Glomerular visceral epithelial cell (primary cell): Measurements from ENCODE around the gene PRCP.
"Not testable (repeated sequence)": the region's sequence is repeated elsewhere in the genome, so short reads cannot be mapped to it uniquely, and the experiment has no call there.

ENCODE experiments used
- DNase-seq: peaks from one replicate; pipeline ENCODE4 v3.0.0-alpha.2; 2016; ENCODE audit errors: extremely low spot score

PRCP gene

DNA sequence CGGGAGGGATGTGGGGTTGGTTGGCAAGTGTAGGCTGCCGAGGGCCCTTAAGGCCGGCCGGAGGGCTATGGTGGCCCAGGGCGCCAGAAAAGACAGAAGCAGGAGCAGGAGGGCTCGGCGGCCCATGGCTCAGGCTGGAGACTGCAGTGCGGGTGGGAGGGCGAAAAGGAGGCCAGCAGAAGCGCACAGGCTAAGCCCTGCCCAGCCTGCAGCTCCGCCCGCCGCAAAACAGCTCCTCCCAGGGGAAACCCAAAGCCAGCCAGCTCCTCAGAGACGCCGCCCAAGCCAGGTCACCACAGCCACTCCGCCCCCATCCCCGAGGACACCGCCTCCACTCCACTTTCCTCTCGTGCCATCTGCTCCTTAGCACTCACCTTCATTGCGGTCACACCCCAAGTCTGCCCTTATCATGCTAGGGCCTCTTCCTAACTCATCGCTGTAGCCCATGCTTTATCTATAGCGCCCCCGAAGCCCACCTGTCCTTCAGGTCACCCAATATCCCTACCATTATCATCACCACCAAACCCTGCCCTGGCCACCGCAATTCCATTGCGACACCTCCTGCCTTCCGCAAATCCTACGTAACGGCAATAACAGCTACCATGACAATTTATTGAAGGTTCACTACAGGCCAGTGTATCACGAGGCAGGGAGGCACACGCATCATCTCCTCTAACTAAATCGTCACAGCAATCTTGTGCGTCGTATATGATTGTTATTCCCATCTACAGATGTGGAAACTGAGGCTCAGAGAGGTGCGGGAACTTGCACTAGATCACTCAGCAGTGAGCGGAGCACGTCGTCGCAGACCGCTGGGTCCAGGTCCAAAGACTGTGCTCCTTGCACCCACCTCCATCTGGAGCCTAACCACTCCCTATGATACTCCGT is at the start of gene PRCP:
Gene PRCP (minus strand): TSS at position 154 of the 888 bp plus-strand sequence. CDS start 28 bp downstream, at position 126.
- DNase-seq: peak; percentile 91

DNA sequence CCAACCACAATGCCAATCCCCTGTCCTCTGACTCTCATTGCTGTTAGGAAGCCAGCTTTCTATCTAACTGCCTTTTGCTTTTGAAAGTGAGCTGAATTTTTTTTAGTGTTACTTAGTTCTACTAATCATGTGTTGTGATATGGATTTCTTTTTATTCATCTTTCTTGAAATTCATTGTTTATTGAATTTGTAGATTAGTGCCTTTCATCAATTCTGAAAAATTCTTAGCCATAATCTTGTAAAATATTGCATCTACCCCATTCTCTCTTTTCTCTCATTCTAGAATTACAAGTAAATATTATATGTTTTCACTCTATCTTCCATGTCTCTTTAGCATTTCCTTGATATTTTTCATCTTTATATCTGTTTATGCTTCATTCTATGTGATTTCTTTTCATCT is 49.1 kb upstream of the PRCP start:
- no peak for DNase-seq

DNA sequence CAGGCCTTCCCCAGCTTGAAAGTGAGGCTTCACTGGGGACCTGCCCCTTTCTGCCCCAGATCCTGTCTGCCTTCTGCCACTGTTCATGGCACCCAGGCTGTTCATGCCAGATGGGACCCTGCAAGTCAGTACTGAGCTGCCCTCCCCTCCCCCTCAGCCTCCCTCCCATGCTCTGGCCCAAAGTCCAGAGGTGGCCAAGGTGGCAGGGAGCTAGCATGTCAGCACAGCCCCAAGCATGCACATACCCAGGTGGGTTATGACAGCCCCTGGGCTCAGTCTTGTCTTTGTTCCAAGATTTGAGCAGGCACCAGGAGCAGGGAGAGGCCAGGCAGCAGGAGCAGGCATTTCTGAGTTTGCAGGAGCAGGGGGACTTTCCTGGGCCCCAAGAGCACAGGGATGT is 45.5 kb upstream of the PRCP start:
- no peak for DNase-seq

DNA sequence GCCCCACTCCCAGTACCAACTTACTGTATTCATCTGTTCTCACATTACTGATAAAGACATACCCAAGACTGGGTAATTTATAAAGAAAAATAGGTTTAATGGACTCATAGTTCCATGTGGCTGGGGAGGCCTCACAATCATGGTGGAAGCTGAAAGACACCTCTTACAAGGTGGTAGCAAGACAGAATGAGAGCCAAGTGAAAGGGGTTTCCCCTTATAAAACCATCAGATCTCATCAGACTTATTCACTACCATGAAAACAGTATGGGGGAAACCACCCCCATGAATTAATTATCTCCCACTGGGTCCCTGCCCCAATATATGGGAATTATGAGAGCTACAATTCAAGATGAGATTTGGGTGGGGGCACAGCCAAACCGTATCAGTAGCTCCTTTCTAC is 44.8 kb upstream of the PRCP start:
- not testable (repeated sequence) for DNase-seq

DNA sequence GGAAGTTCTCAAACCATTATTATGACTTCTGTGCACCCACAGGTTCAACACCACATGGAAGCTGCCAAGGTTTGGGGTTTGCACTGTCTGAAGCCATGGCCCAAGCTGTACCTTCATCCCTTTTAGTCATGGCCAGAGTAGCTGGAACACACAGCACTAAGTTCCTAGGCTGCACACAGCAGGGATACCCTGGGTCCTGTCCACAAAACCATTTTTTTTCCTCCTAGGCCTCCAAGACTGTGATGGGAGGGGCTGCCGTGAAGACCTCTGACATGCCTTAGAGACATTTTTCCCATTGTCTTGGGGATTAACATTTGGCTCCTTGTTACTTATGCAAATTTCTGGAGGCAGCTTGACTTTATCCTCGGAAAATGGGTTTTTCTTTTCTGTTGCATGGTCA is 44.0 kb upstream of the PRCP start:
- DNase-seq: no peak

DNA sequence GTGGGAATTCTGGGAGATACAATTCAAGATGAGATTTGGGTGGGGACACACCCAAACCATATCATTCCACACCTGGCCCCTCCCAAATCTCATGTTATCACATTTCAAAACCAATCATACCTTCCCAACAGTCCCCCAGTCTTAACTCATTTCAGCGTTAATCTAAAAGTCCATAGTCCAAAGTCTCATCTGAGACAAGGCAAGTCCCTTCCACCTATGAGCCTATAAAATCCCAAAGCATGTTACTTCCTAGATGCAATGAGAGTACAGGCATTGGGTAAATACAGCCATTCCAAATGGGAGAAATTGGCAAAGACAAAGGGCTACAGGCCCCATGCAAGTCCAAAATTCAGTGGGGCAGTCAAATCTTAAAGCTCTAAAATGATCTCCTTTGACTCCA is 43.2 kb upstream of the PRCP start:
- not testable (repeated sequence) for DNase-seq

DNA sequence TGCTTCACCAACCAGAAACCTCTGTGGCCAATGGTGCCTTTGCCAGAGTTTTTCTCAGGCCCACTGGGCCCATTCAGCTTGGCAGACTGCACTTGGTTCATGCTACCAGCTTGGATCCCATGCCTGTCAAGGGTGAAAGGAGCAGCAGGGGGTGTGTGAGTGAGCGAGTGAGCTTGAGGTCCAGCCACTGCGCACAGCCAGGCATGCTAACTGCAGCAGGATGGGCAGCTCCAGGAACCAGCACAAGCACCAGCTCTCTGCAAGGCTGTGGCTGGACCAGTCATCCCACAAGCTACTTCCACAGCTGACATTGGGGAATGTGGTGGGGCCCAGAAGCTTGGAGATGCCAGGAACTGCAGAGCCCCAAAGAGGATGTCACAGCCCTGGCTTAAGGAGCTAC is 42.1 kb upstream of the PRCP start:
- no peak for DNase-seq

DNA sequence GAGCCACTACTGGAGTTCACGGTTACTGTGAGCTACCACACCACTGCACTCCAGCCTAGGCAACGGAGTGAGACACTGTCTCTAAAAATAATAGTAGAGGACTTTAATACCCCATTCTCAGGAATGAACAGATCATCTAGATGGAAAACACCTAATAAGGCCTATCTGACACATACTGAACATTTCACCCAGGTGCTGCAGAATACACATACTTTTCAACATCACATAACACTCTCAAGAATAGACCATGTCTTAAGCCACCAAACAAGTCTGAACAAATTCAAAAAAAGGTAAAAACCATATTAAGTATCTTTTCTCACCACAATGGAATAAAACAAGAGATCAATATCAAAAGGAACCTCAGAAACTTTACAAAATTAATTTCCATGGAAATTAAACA is 39.2 kb upstream of the PRCP start:
- no peak for DNase-seq

DNA sequence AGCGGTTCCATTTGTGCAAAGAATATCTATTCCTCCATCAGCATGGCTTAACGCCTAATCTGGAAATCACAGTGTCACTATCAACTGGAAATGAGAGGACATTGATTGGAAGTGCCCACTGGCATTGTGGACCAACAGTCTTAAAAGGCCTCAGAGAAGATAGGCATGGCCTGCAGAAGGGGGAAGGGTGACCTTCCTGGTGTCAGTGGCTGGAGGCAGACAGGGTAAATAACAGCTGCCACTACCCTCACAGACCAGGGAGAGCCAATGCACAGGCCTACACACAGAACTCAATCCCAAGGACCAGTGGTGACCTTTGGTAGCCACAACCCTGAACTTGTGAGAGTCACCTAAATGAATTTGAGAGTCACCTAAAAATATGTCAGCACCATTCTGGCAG is 37.3 kb upstream of the PRCP start:
- DNase-seq: no peak

DNA sequence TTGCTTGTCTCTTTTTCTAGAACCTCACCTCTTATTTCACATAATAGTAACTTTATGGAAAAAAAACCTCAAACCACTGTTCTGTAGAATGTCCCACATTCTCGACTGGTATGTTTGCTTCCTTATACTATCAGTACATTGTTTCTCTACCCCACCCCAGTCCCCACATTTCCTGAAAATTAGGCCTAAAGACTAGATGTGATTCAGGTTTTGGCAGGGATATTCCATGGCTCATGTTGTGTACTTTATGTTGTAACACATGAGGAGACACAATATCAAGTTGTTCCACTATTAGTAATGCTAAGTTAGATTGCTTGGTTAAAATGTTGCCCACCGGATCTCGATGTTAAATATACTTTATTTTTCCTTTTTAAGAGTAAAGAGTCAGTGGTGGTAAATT is 36.0 kb upstream of the PRCP start:
- DNase-seq: no peak

DNA sequence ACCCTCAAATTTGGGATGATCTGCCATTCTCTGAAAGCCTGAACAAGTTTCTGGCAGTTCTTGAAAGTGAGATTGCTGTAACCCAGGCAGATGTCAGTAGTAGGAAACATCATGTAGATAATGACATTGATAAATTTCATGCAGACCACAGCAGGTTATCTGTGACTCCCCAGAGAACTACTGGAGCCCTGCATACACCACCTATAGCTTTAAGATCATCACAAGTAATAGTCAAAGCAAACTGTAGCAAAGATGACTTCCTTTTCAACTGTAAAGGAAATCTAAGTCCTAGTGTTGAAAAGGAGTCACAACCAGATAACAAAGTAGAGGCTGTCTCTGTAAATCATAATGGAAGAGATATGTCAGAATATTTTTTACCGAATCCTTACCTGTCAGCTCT is 32.3 kb upstream of the PRCP start:
- DNase-seq: no peak

DNA sequence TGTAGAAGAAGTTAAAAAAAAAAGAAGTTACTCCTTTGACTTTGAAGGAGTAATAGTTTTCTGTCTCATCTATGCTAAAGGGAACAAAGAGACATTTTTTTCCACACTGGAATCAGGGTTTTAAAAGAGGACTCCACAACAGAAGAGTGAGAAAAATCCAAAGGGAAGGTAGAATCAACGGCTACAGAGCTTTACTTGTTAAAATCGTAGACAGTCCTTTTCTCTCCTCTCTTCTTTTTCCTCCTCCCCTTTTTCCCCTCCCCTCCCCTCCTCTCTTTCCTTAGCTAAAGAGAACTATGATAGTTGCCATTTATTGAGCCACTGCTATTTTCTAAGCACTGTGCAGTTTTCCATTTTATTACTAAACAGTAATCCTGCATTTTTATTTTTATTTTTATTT is 30.5 kb upstream of the PRCP start:
- DNase-seq: no peak

DNA sequence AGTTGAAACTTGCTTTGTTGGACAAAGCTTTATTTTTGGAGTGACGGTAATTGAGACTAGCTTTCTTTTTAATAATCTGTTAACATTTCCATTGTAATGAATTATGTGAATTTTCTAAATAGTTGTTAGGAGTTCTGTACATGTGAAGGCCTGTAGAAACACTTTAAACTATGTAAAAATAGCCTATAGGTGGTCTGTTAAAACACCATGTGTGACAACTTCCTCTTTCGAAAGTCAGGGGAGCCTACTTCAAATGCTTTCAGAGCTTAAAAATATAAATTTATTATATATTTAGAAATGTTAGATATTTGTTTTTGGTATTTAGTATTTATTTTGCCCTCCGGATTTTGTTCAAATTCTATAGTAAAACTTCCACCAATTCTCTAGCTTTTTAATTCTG is 30.0 kb upstream of the PRCP start:
- DNase-seq: no peak

DNA sequence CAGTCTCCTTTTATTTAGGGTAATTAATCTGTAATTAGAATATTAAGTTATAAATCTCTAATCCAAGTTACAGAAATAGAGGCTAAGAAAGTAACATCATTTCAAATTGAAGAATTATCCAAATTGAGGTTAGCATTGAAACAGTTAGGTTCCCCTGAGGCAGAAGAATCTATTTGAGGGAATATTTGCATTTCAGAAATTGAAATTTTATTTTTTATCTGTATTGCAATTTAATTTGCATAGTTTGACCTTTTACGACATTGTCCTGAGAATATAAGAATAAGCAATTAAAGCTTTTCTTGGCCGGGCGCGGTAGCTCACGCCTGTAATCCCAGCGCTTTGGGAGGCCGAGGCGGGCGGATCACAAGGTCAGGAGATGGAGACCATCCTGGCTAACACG is 28.9 kb upstream of the PRCP start:
- DNase-seq: no peak

DNA sequence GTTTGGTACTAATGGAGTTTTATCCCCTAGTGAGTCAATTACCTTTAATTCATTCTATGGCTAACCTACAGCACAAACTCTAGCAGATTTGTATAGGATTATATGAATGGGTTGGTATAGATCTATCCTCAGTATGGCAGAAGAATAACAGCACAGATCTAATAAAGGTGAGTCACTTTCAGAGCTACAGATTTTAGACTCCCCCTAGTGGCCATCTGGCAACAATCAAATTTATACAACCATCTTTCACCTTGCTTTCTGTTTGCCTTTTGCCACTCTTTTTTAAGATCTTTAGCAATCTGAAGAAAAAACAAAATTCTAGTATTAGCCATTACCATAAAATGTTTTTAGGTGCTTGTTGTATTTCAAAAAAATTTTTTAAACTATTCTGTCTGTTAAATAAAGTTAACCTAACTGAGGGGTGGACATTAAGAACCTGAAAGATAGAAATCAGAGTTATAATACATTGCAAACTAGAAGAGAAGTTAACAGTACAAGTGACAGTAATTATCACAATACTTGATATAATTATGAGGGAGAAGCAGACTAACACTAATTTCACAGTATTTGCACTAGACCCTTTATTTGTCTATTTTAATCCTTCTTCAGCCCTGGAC is 27.1 kb upstream of the PRCP start:
- peak; percentile 57 for DNase-seq

DNA sequence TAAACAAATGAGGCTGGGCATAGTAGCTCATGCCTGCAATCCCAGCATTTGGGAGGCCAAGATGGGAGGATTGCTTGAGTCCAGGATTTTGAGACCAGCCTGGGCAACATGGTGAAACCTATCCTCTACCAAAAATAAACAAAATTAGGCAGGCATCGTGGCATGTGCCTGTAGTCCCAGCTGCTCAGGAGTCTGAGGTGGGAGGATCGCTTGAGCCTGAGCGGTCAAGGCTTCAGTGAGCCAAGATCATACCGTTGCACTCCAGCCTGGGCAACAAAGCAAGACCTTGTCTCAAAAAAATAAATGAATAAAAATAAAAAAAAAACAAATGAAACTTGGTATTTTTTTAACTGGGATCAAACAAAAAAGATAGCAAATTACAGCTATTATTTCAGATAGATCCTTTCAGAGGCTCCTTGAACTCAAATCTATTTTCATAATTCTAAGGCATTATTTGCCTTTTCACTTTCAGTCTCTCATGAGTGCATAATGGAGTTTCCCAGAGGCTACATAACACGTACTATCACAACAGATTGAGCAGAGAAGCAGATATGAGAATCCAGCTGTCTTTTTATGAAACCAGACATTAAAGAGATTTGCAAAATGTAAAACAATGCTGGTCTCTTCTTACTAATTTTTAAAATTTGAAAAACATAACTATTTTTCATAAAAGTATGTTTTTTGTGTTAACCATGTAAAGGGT is 24.4 kb upstream of the PRCP start:
- DNase-seq: no peak

DNA sequence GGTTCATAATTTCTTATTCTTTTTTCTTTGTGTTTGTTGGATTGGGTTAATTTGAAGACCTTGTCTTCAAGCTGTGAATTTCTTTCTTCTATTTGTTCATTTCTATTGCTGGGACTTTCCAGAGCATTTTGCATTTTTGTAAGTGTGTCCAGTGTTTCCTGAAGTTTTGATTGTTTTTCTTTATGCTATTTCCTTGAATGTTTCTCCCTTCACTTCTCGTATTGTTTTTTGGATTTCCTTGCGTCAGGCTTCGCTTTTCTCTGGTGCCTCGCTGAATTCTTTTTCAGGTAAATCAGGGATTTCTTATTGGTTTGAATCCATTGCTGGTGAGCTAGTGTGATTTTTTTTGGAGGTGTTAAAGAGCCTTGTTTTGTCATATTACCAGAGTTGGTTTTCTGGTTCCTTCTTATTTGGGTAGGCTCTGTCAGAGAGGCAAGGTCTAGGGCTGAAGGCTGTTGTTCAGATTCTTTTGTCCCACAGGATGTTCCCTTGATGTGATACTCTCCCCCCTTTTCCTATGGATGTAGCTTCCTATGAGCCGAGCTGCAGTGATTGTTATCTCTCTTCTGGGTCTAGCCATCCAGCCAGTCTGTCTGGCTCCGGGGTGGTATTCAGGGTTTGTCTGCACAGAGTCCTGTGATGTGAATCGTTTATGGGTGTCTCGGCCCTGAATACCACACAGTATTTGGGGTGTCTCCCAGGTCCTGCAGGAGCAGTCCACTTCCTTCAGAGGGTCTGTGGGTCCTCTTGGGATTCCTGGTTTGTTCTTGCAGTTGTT is 22.4 kb upstream of the PRCP start:
- not testable (repeated sequence) for DNase-seq

DNA sequence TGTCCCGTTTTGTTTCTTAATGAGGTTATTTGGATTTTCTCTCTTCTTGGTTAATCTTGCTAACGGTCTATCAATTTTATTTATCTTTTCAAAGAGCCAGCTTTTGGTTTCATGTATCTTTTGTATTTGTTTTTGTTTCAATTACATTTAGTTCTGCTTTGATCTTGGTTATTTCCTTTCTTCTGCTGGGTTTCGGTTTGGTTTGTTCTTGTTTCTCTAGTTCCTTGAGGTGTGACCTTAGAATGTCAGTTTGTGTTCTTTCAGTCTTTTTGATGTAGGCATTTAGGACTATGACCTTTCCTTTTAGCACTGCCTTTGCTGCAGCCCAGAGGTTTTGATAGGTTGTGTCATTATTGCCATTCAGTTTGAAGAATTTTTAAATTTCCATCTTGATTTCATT is 20.0 kb upstream of the PRCP start:
- not testable (repeated sequence) for DNase-seq

DNA sequence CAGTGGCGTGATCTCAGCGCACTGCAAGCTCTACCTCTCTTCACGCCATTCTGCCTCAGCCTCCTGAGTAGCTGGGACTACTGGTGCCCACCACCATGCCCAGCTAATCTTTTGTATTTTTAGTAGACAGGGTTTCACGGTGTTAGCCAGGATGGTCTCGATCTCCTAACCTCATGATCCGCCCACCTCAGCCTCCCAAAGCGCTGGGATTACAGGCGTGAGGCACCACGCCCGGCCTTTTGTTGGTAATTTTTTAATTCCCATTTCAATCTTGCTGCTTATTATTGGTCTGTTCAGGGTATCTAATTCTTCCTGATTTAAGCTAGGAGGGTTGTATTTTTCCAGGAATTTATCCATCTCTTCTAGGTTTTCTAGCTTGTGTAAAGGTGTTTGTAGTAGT is 19.6 kb upstream of the PRCP start:
- not testable (repeated sequence) for DNase-seq

DNA sequence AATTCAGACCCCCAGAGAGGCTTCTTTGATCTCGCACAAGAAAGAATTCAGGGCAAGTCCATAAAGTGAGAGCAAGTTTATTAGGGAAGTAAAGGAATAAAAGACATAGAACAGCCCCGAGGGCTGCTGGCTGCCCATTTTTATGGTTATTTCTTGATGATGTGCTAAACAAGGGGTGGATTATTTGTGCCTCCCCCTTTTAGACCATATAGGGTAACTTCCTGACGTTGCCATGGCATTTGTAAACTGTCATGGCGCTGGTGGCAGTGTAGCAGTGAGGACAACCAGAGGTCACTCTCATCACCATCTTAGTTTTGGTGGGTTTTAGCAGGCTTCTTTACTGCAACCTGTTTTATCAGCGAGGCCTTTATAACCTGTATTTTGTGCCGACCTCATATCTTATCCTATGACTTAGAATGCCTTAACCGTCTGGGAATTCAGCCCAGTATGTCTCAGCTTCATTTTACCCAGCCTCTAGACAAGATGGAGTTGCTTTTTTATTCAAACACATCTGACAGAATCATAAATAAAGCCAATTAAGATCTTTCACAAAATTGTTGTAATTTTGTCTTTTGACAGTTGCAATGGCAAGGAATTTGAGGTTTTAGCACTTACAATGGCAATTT is 8.9 kb upstream of the PRCP start:
- no peak for DNase-seq

DNA sequence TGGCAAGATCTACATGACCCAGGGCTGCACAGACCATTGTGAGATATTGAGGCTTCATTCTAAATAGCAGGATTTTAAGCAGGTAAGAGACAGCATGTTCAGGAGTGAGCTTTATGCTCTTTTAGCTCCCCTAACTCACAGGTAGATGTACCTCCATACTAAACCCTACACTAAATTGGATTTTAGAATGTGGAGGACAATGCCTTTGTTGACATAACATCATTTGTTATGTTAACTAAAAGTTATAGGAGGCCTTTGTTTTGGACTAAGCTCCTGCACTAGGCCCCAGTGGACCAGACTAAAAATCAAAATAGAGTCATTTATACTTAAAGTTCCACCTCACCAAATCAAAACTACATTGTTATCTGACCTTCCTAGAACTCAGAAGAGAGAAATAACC is 8.1 kb upstream of the PRCP start:
- DNase-seq: no peak

DNA sequence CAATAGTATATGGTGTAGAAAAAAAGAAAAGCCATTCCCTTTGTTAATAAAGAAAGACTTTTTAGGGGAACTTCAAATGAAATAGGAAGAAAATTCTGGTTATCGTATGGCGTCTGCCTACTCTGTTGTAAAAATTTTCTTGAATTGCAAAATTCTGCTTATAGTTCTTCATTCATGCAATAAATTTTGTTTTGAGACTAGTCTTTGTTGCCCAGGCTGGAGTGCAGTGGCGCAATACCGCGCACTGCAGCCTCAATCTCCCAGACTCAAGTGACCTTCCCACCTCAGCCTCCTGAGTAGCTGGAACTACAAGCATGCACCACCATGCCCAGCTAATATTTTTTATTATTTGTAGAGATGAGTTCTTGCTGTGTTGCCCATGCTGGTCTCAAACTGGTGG is 7.1 kb upstream of the PRCP start:
- DNase-seq: no peak
